Vagina (tissue), 2 donors: Measurements from ENCODE around the gene RAPGEF6. TPM values are rescaled to one million over a fixed set of nuclear protein-coding genes. Genes with fewer than 3 reads are reported as not detected.

ENCODE experiments used
- DNase-seq, 2 donors: peaks; one replicate each; pipeline ENCODE4 v3.0.0-alpha.2; 2017; ENCODE audit errors: extremely low spot score in 2 of 2
- H3K27ac ChIP-seq: fragments of 200-600 bp; sonication (generic); one replicate; pipeline ENCODE4 v1.5.1; 2019
- H3K27me3 ChIP-seq: fragments of 200-600 bp; sonication (generic); one replicate; pipeline ENCODE4 v1.5.1; 2019
- H3K36me3 ChIP-seq, 2 donors: fragments of 200-600 bp; sonication (generic); one replicate each; pipeline ENCODE4 v1.5.1; 2017 to 2019
- H3K4me1 ChIP-seq: fragments of 200-600 bp; sonication (generic); one replicate; pipeline ENCODE4 v1.5.1; 2019
- H3K4me3 ChIP-seq, 2 donors: fragments of 200-600 bp; sonication (generic); 1 replicate in 1 of 2; 2 replicates in 1 of 2; pipeline ENCODE4 v1.5.1; 2016 to 2019
- H3K9me3 ChIP-seq: fragments of 200-600 bp; sonication (generic); one replicate; pipeline ENCODE4 v1.5.1; 2019
- POLR2A ChIP-seq, 2 donors: fragments of 450-650 bp; IDR thresholded peaks; one replicate each; pipeline ENCODE4 v1.6.1; 2017; ENCODE audit warnings: antibody characterized with exemption in 2 of 2, mild to moderate bottlenecking in 2 of 2, moderate library complexity in 2 of 2
- POLR2AphosphoS5 ChIP-seq, 2 donors: sonication (generic); formaldehyde crosslinking; IDR thresholded peaks; one replicate each; pipeline ENCODE4 v1.9.0; 2017; ENCODE audit warnings: antibody characterized with exemption in 2 of 2, mild to moderate bottlenecking in 2 of 2, low read depth in 1 of 2; ENCODE audit not compliant: insufficient read depth in 1 of 2
- intact Hi-C: fragments of 100-400 bp; cut with DNase I; formaldehyde crosslinking; loops from one replicate; pipeline ENCODE4 v1.15.1; 2023
- total RNA-seq: library from RNA; depleted of rRNA; stranded (reverse); fragments of >200 nt; gene quantifications from one replicate; pipeline ENCODE4 v1.2.3, GENCODE V29; 2016
- TF ChIP-seq, protein P1 (sequence below), 3 experiments: fragments of 450-650 bp in 2 of 3; fragments of 200-600 bp in 1 of 3; sonication (generic) in 1 of 3; IDR thresholded peaks; one replicate each; pipeline ENCODE4 v1.5.1; 2017 to 2019; ENCODE audit warnings: antibody characterized with exemption in 3 of 3, mild to moderate bottlenecking in 2 of 3, moderate library complexity in 2 of 3

RAPGEF6 gene
- total RNA-seq, 1 donor from 2014 or later: 19.2 TPM

DNA sequence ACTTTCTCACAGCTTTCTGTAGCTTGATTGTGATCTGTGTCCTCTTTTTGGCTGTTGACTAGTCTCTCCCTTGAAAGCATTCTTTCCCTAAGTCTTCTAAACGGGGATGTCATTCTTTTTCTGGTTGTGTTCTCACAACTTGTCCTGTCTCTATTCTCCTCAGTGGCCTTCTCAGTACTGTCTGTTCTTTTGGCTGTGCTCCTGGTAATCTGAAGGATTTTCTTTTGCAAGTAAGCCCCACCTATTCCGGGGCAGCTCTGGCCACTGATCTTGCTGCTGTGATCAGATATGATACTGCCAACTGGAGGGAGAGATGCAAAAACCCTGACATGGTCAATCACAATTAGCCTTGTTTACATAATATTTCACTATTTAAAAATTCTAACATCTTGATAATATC, 198.9 kb downstream of the RAPGEF6 start:
- no peak overlapping the region for H3K27ac ChIP-seq
- no peaks in the 10 kb centered on the region for H3K9me3 ChIP-seq
- intact Hi-C loops: no loop called here
- TF ChIP-seq, protein P1, sequence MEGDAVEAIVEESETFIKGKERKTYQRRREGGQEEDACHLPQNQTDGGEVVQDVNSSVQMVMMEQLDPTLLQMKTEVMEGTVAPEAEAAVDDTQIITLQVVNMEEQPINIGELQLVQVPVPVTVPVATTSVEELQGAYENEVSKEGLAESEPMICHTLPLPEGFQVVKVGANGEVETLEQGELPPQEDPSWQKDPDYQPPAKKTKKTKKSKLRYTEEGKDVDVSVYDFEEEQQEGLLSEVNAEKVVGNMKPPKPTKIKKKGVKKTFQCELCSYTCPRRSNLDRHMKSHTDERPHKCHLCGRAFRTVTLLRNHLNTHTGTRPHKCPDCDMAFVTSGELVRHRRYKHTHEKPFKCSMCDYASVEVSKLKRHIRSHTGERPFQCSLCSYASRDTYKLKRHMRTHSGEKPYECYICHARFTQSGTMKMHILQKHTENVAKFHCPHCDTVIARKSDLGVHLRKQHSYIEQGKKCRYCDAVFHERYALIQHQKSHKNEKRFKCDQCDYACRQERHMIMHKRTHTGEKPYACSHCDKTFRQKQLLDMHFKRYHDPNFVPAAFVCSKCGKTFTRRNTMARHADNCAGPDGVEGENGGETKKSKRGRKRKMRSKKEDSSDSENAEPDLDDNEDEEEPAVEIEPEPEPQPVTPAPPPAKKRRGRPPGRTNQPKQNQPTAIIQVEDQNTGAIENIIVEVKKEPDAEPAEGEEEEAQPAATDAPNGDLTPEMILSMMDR (IDR thresholded peaks at IDR 0.05): no peak
- no peak for TF ChIP-seq POLR2AphosphoS5 (IDR thresholded peaks at IDR 0.05; ENCODE audit: insufficient read depth in 1 of 2, low read depth in 1 of 2)
- TF ChIP-seq POLR2A (IDR thresholded peaks at IDR 0.05): no peak
- H3K4me1 ChIP-seq: no peaks in the 10 kb centered on the region
- no peak overlapping the region for H3K4me3 ChIP-seq
- H3K36me3 ChIP-seq: peaks cover 0 to 43% of the 10 kb centered on the region in 2 donors
- DNase-seq: no peak
- no peaks in the 10 kb centered on the region for H3K27me3 ChIP-seq

DNA sequence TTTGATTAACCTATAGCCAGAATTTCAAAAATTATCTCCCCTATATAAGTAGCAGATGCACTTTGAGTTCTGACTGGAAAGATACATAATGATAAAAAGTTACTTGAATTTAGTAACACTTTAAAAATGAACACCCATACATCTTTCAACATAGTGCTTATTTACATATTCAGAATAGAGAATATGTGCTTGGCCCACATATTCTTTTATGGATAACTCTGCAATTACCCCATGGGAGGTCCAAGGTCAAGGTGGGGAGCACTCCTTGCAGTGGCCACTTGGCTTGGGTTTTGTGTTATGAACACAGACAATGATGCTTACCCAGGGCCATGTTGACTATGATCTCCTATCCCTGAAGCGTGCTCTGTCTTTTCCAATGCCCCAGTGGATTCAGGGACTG, 201.9 kb downstream of the RAPGEF6 start:
- Histone ChIP-seq H3K4me3 (no peak overlapping the region), H3K36me3 (peaks cover 0 to 43% of the 10 kb centered on the region in 2 donors), H3K9me3 (no peaks in the 10 kb centered on the region), H3K27me3 (no peaks in the 10 kb centered on the region), H3K4me1 (no peaks in the 10 kb centered on the region), H3K27ac (no peak overlapping the region)
- intact Hi-C loops: no loop called here
- DNase-seq: no peak
- no peak for TF ChIP-seq POLR2AphosphoS5 (IDR thresholded peaks at IDR 0.05; ENCODE audit: insufficient read depth in 1 of 2, low read depth in 1 of 2)
- TF ChIP-seq POLR2A (IDR thresholded peaks at IDR 0.05): no peak
- TF ChIP-seq, protein P1 (IDR thresholded peaks at IDR 0.05): no peak

DNA sequence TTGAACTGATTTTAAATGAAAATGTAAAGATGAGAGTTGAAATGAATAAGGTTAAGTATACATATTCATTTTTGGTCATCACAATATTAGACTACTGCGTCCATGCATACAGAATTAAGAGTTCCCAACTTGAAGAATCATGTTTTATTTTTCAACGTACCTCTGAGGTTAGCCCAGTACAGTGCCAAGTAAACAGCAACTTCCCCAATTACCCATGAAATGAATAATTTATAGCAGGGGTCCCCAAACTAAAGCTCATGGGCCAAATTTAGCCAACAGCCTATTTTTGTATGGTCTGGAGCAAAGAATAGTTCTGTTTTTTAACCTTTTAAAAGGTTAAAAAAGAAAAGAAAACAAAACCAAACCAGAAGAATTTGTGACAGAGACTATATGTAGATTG, 203.2 kb downstream of the RAPGEF6 start:
- no peak overlapping the region for H3K27ac ChIP-seq
- no peak overlapping the region for H3K4me3 ChIP-seq
- intact Hi-C loops: no loop called here
- H3K36me3 ChIP-seq: peaks cover 0 to 44% of the 10 kb centered on the region in 2 donors
- H3K9me3 ChIP-seq: no peaks in the 10 kb centered on the region
- no peak for DNase-seq
- no peaks in the 10 kb centered on the region for H3K4me1 ChIP-seq
- H3K27me3 ChIP-seq: no peaks in the 10 kb centered on the region
- TF ChIP-seq POLR2A (IDR thresholded peaks at IDR 0.05): no peak
- TF ChIP-seq, protein P1 (IDR thresholded peaks at IDR 0.05): no peak
- TF ChIP-seq POLR2AphosphoS5 (IDR thresholded peaks at IDR 0.05; ENCODE audit: insufficient read depth in 1 of 2, low read depth in 1 of 2): no peak

DNA sequence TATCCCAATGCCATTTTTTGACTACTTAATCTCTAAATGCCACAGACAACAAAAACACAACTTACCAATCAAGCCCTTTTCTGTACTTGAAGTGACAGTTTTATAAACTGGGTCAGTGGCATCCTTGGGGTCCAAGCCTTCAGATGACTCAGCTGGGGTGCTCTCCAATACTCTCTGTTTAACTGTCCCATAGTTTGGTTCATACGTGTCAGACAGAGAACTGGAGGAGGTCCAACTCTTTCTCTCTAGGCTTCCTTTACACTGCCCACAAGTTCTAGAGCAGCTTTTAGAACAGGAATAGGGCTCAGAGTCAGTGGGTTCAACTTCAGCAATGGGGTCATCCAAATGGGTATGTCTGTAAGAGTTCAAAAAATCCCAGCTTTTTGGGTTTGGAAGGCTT, 204.2 kb downstream of the RAPGEF6 start:
- no peak for DNase-seq
- Histone ChIP-seq H3K36me3 (peaks cover 0 to 44% of the 10 kb centered on the region in 2 donors), H3K4me3 (no peak overlapping the region), H3K4me1 (no peaks in the 10 kb centered on the region), H3K9me3 (no peaks in the 10 kb centered on the region), H3K27me3 (no peaks in the 10 kb centered on the region), H3K27ac (no peak overlapping the region)
- intact Hi-C loops: no loop called here
- TF ChIP-seq POLR2A (IDR thresholded peaks at IDR 0.05) (no peak), POLR2AphosphoS5 (IDR thresholded peaks at IDR 0.05; ENCODE audit: insufficient read depth in 1 of 2, low read depth in 1 of 2) (no peak)
- TF ChIP-seq, protein P1 (IDR thresholded peaks at IDR 0.05): no peak

- H3K9me3 ChIP-seq: no peaks in the 10 kb centered on the region
- H3K4me3 ChIP-seq: no peak overlapping the region
- intact Hi-C loops: no loop called here
- no peaks in the 10 kb centered on the region for H3K27me3 ChIP-seq
- TF ChIP-seq, protein P1 (IDR thresholded peaks at IDR 0.05): no peak
- TF ChIP-seq POLR2AphosphoS5 (IDR thresholded peaks at IDR 0.05; ENCODE audit: insufficient read depth in 1 of 2, low read depth in 1 of 2): no peak
- no peak for TF ChIP-seq POLR2A (IDR thresholded peaks at IDR 0.05)
- DNase-seq: no peak
- peaks cover 0 to 21% of the 10 kb centered on the region in 2 donors for H3K36me3 ChIP-seq
- H3K27ac ChIP-seq: no peak overlapping the region
- no peaks in the 10 kb centered on the region for H3K4me1 ChIP-seq
Measured at GRCh38 chr5:131426011-131426410, 209.0 kb downstream of the RAPGEF6 start.
